Ovary (tissue), 3 donors: ENCODE results near the gene COL23A1.

Experiments
- CTCF ChIP-seq, 3 donors: fragments of 450-650 bp in 2 of 3; fragments of 200-600 bp in 1 of 3; IDR thresholded peaks; one replicate each; pipeline versions ENCODE4 v1.5.1 to v1.8.0; 2016 to 2022; ENCODE audit warnings: antibody characterized with exemption in 3 of 3, mild to moderate bottlenecking in 1 of 3
- POLR2A ChIP-seq: fragments of 450-650 bp; IDR thresholded peaks from one replicate; pipeline ENCODE4 v1.6.1; 2017; ENCODE audit warnings: antibody characterized with exemption, mild to moderate bottlenecking, moderate library complexity
- donor health status: DM: no; HTN: no; CAD: no.

- no peak for TF ChIP-seq CTCF (IDR thresholded peaks at IDR 0.05)
- TF ChIP-seq POLR2A: no peak
These were observed 384.5 kb downstream of the COL23A1 start for GRCh38 chr5:178205749-178206047.
